H1 (cell line): ENCODE results near the gene IQCN. TPM values are rescaled to one million over a fixed set of nuclear protein-coding genes. Genes with fewer than 3 reads are reported as not detected.

ENCODE experiments used
- CTCF ChIA-PET: fragments of 300-600 bp; sonication (Branson Sonifier 250); formaldehyde crosslinking; loops from one replicate; lab custom pipeline; 2021; ENCODE audit not compliant: partially characterized antibody; lab: Charles Lee
- POLR2A ChIA-PET: fragments of 300-600 bp; sonication (Branson Sonifier 250); formaldehyde crosslinking; loops from one replicate; lab custom pipeline; 2021; ENCODE audit warnings: inconsistent platforms; ENCODE audit not compliant: partially characterized antibody; lab: Charles Lee
- DNase-seq, 2 experiments: peaks; one replicate each; pipeline versions ENCODE4 v3.0.0 to v3.0.0-alpha.2; 2010 to 2022; ENCODE audit warnings: low spot score in 2 of 2, low read depth in 1 of 2, mixed read lengths in 1 of 2
- FAIRE-seq: peaks from 2 replicates; lab custom pipeline; 2011; peaks lifted over from hg19 to GRCh38; lab: Jason Lieb, UNC
- H2AFZ ChIP-seq: 2 replicates; pipeline ENCODE4 v1.8.1; 2012; ENCODE audit warnings: low read length, inconsistent platforms
- H2AK5ac ChIP-seq: 2 replicates; pipeline ENCODE4 v1.6.1; 2013; ENCODE audit warnings: low read depth, low read length
- H2BK120ac ChIP-seq: replicated peaks from 2 replicates; pipeline ENCODE3; 2013; ENCODE audit warnings: low read depth, low read length, inconsistent platforms
- H2BK12ac ChIP-seq: 2 replicates; pipeline ENCODE4 v1.6.1; 2013; ENCODE audit warnings: low read depth, low read length
- H2BK15ac ChIP-seq: 2 replicates; pipeline ENCODE4 v1.6.1; 2013; ENCODE audit warnings: low read length
- H2BK20ac ChIP-seq: 2 replicates; pipeline ENCODE4 v1.6.1; 2013; ENCODE audit warnings: low read length
- H2BK5ac ChIP-seq: 2 replicates; pipeline ENCODE4 v1.6.1; 2013; ENCODE audit warnings: low read depth, low read length
- H3K14ac ChIP-seq: 2 replicates; pipeline ENCODE4 v1.6.1; 2013; ENCODE audit warnings: inconsistent platforms; ENCODE audit not compliant: insufficient read length
- H3K18ac ChIP-seq: 2 replicates; pipeline ENCODE4 v1.6.1; 2013; ENCODE audit warnings: low read length; ENCODE audit errors: extremely low read depth
- H3K23ac ChIP-seq: 2 replicates; pipeline ENCODE4 v1.6.1; 2013; ENCODE audit warnings: inconsistent platforms; ENCODE audit not compliant: insufficient read length
- H3K23me2 ChIP-seq: 2 replicates; pipeline ENCODE4 v1.6.1; 2013; ENCODE audit warnings: low read depth, low read length
- H3K27ac ChIP-seq: 2 replicates; pipeline ENCODE4 v1.6.1; 2011; ENCODE audit warnings: low read depth, low read length, inconsistent platforms
- H3K27me3 ChIP-seq, 4 experiments: replicated peaks in 1 of 4; 1 replicate in 1 of 4; 2 replicates in 3 of 4; pipeline versions ENCODE4 v1.6.1 to v1.8.1; 2011 to 2013; ENCODE audit warnings: low read length in 3 of 4, mild to moderate bottlenecking in 3 of 4, inconsistent platforms in 2 of 4, mixed read lengths in 2 of 4, moderate library complexity in 1 of 4; ENCODE audit not compliant: control insufficient read depth in 3 of 4, insufficient read depth in 3 of 4; ENCODE audit errors: extremely low read depth in 1 of 4
- H3K36me3 ChIP-seq, 4 experiments: 2 replicates each; pipeline versions ENCODE4 v1.6.1 to v1.8.1; 2011 to 2013; ENCODE audit warnings: mild to moderate bottlenecking in 4 of 4, low read length in 3 of 4, moderate library complexity in 2 of 4, control low read depth in 1 of 4, inconsistent platforms in 1 of 4; ENCODE audit not compliant: insufficient read depth in 4 of 4, control insufficient read depth in 2 of 4
- H3K4ac ChIP-seq: replicated peaks from 2 replicates; pipeline ENCODE3; 2013; ENCODE audit warnings: low read length, low read depth, mixed read lengths, inconsistent platforms; ENCODE audit not compliant: insufficient read length
- H3K4me1 ChIP-seq, 4 experiments: replicated peaks in 1 of 4; 1 replicate in 1 of 4; 2 replicates in 3 of 4; pipeline versions ENCODE4 v1.6.1 to v1.8.1; 2011 to 2013; ENCODE audit warnings: low read length in 3 of 4, inconsistent platforms in 2 of 4, mixed read lengths in 1 of 4; ENCODE audit not compliant: insufficient read depth in 4 of 4, control insufficient read depth in 3 of 4
- H3K4me2 ChIP-seq, 2 experiments: 2 replicates each; pipeline versions ENCODE4 v1.6.1 to v1.8.1; 2011 to 2013; ENCODE audit warnings: low read depth in 2 of 2, low read length in 2 of 2, control low read depth in 1 of 2, inconsistent platforms in 1 of 2, mild to moderate bottlenecking in 1 of 2; ENCODE audit not compliant: insufficient read depth in 1 of 2
- H3K4me3 ChIP-seq, 4 experiments: fragments of 200-600, 300-600 bp in 1 of 4; sonication (generic), shearing (Covaris generic), sonication (Bioruptor Twin) in 1 of 4; 2 replicates each; pipeline versions ENCODE4 v1.5.1 to v1.8.1; 2011 to 2016; ENCODE audit warnings: low read length in 4 of 4, low read depth in 3 of 4, control low read depth in 2 of 4, inconsistent platforms in 2 of 4, mild to moderate bottlenecking in 2 of 4, mixed read lengths in 1 of 4, moderate library complexity in 1 of 4; ENCODE audit not compliant: insufficient read depth in 2 of 4; ENCODE audit errors: extremely low read depth in 1 of 4
- H3K56ac ChIP-seq: replicated peaks from 2 replicates; pipeline ENCODE3; 2013; ENCODE audit warnings: low read depth, mild to moderate bottlenecking, mixed read lengths, low read length, inconsistent platforms; ENCODE audit not compliant: insufficient read length
- H3K79me1 ChIP-seq: 2 replicates; pipeline ENCODE4 v1.6.1; 2013; ENCODE audit warnings: low read depth, low read length, control low read depth
- H3K79me2 ChIP-seq, 2 experiments: 2 replicates each; pipeline versions ENCODE4 v1.6.1 to v1.8.1; 2012 to 2013; ENCODE audit warnings: low read length in 2 of 2, mild to moderate bottlenecking in 2 of 2, inconsistent platforms in 1 of 2; ENCODE audit not compliant: insufficient read depth in 2 of 2, control insufficient read depth in 1 of 2
- H3K9ac ChIP-seq, 4 experiments: replicated peaks in 1 of 4; 1 replicate in 1 of 4; 2 replicates in 3 of 4; pipeline versions ENCODE4 v1.6.1 to v1.8.1; 2011 to 2013; ENCODE audit warnings: low read depth in 3 of 4, low read length in 3 of 4, control low read depth in 2 of 4, mild to moderate bottlenecking in 2 of 4, moderate library complexity in 2 of 4, inconsistent platforms in 1 of 4; ENCODE audit errors: extremely low read depth in 1 of 4
- H3K9me3 ChIP-seq, 2 experiments: 2 replicates each; pipeline versions ENCODE4 v1.6.1 to v1.8.1; 2012 to 2013; ENCODE audit warnings: mild to moderate bottlenecking in 2 of 2, moderate library complexity in 2 of 2, control low read depth in 1 of 2, inconsistent platforms in 1 of 2, low read depth in 1 of 2, low read length in 1 of 2, mixed read lengths in 1 of 2; ENCODE audit not compliant: insufficient read depth in 2 of 2
- H4K20me1 ChIP-seq, 2 experiments: replicated peaks in 1 of 2; 2 replicates each; pipeline versions ENCODE3 to v1.8.1; 2011 to 2013; ENCODE audit warnings: inconsistent platforms in 2 of 2, low read length in 2 of 2, mild to moderate bottlenecking in 1 of 2; ENCODE audit not compliant: insufficient read depth in 2 of 2, control insufficient read depth in 1 of 2
- H4K5ac ChIP-seq: 2 replicates; pipeline ENCODE4 v1.6.1; 2013; ENCODE audit warnings: low read length, low read depth, mixed read lengths, inconsistent platforms; ENCODE audit not compliant: insufficient read length
- H4K8ac ChIP-seq: 2 replicates; pipeline ENCODE4 v1.8.0; 2013; ENCODE audit warnings: mild to moderate bottlenecking, moderate library complexity, low read length, inconsistent platforms; ENCODE audit not compliant: insufficient read depth; ENCODE audit errors: extremely low read depth
- H4K91ac ChIP-seq: replicated peaks from 2 replicates; pipeline ENCODE3; 2013; ENCODE audit warnings: low read length, mixed read lengths, inconsistent platforms; ENCODE audit not compliant: insufficient read length
- CBX5 ChIP-seq: fragments of 300-800, 300-1000 bp; sonication (generic); IDR thresholded peaks from 2 replicates; pipeline ENCODE4 v1.7.1; 2016; ENCODE audit warnings: antibody characterized with exemption, low read length, low read depth
- CTCF ChIP-seq, 3 experiments: IDR thresholded peaks; 1 replicate in 2 of 3; 2 replicates in 1 of 3; pipeline versions ENCODE4 v1.5.1 to v1.6.1; 2011; ENCODE audit warnings: low read length in 3 of 3, mild to moderate bottlenecking in 3 of 3, inconsistent platforms in 2 of 3, low read depth in 1 of 3, moderate library complexity in 1 of 3; ENCODE audit not compliant: insufficient read depth in 1 of 3; ENCODE audit errors: control extremely low read depth in 1 of 3
- HDAC6 ChIP-seq: IDR thresholded peaks from one replicate; pipeline ENCODE4 v1.7.1; 2012; ENCODE audit warnings: low read depth, mild to moderate bottlenecking, inconsistent platforms, low read length, moderate library complexity
- WGBS, 2 experiments: shearing (Covaris generic) in 1 of 2; methylation state at CpG; one replicate each; pipeline versions ENCODE4 v1.1.6 to v1.1.7; 2013 to 2015; ENCODE audit warnings: low lambda C conversion rate in 2 of 2, mixed read lengths in 2 of 2, inconsistent platforms in 1 of 2, low coverage in 1 of 2, missing lambda C conversion rate in 1 of 2; ENCODE audit not compliant: insufficient replicate concordance in 2 of 2, insufficient coverage in 1 of 2, insufficient read length in 1 of 2; ENCODE audit errors: extremely low coverage in 1 of 2, missing lambda C conversion rate in 1 of 2; 5-methylcytosine and 5-hydroxymethylcytosine counted together
- polyA plus RNA-seq, 7 experiments: library from polyadenylated mRNA; depleted of rRNA in 3 of 7; stranded (reverse) in 5 of 7; unstranded in 2 of 7; fragments of >200 nt in 5 of 7; fragments of 200-250 nt in 2 of 7; gene quantifications; 1 replicate in 5 of 7; 2 replicates in 1 of 7; 4 replicates in 1 of 7; pipeline versions ENCODE4 v1.2.1 to v1.2.3, GENCODE V29; 2011 to 2013; ENCODE audit warnings: missing spikeins in 2 of 7, mixed read lengths in 2 of 7
- total RNA-seq: library from RNA; stranded (reverse); fragmentation: NEBNext Ultra II Directional; extraction: Animal tissue kit (Norgen Biotek cat#: 25700); gene quantifications from 2 replicates; pipeline ENCODE4 v1.2.1, GENCODE V29; 2021

The IQCN gene
- total and polyA plus RNA-seq, 2 of the 8 experiments (the other 6 are each of a cell fraction or from before 2014, with no cell fraction given): 0.36 to 1.0 TPM

GRCh38 chr19:18307271-18307681, 33.0 kb upstream of the IQCN start:
- 90% methylated on average over 17 of the region's 19 CpGs; no CpG with 5 or more reads in 1 of the 2 experiments for WGBS, 2 experiments
- H3K4me1 ChIP-seq: peaks cover 0 to 25% (median 10%) of the 10 kb centered on the region in 4 experiments; a peak in 6 of 7 replicates
- no peak overlapping the region; a peak in 1 of 7 replicates for H3K9ac ChIP-seq
- H2BK120ac ChIP-seq: no peak overlapping the region
- peaks cover 5% of the 10 kb centered on the region; the same call in 1 of the 2 replicates for H3K23me2 ChIP-seq
- H2AFZ ChIP-seq: no peak overlapping the region
- H3K27me3 ChIP-seq: no peaks in the 10 kb centered on the region
- no peak overlapping the region for H3K4me2 ChIP-seq
- H3K56ac ChIP-seq: no peak overlapping the region
- FAIRE-seq (no peak), DNase-seq (no peak)
- no peaks in the 10 kb centered on the region for H3K79me2 ChIP-seq
- H4K20me1 ChIP-seq: peaks cover 0 to 8% of the 10 kb centered on the region in 2 experiments
- no peak overlapping the region for H3K4me3 ChIP-seq
- no peak overlapping the region for H3K18ac ChIP-seq
- H3K23ac ChIP-seq: no peak overlapping the region
- H4K8ac ChIP-seq: peak overlapping the region; percentile 8; the same call in 1 of the 2 replicates
- H2BK20ac ChIP-seq: no peak overlapping the region
- ChIA-PET POLR2A (interaction anchor here (0.5 to 2.6 kb wide), 8 partner anchors 10 to 109 kb away, joined by 3 to 13 read pairs (median 4); partner anchors contain the start of genes JUND and LSM4), CTCF (interaction anchor here (0.6 to 2.6 kb wide), 7 partner anchors 10 to 1054 kb away, joined by 3 to 18 read pairs (median 5); partner anchors contain the start of gene LSM4)
- H4K91ac ChIP-seq: no peak overlapping the region
- H3K14ac ChIP-seq: no peak overlapping the region
- no peak overlapping the region for H2BK5ac ChIP-seq
- H2BK12ac ChIP-seq: no peak overlapping the region
- no peak overlapping the region for H3K27ac ChIP-seq
- no peak overlapping the region for H2AK5ac ChIP-seq
- peaks cover 9 to 46% (median 33%) of the 10 kb centered on the region in 4 experiments for H3K36me3 ChIP-seq
- no peaks in the 10 kb centered on the region; the same call in 1 of the 2 replicates for H3K79me1 ChIP-seq
- H3K4ac ChIP-seq: no peak overlapping the region
- TF ChIP-seq HDAC6 (no peak), CBX5 (no peak), CTCF (IDR thresholded peaks at IDR 0.05; ENCODE audit: control extremely low read depth in 1 of 3, insufficient read depth in 1 of 3, low read depth in 1 of 3, low read length in 3 of 3) (peak in 2 of 3 experiments; percentile 9 to 24; a peak in 2 of 4 replicates)
- H2BK15ac ChIP-seq: no peak overlapping the region
- H3K9me3 ChIP-seq: no peaks in the 10 kb centered on the region
- no peak overlapping the region for H4K5ac ChIP-seq
